ENCODE measurements around the gene VSIG10L.

VSIG10L gene

GRCh38 chr19:51365211-51365964, 23.4 kb upstream of the VSIG10L start:
- DNase-seq: no peak

- DNase-seq: no peak
Observed at GRCh38 chr19:51364200-51365106, 22.5 kb upstream of the VSIG10L start.

GRCh38 chr19:51361239-51361638, 19.3 kb upstream of the VSIG10L start:
- no peak for DNase-seq

- DNase-seq: no peak
Observed at GRCh38 chr19:51359294-51359693, 17.4 kb upstream of the VSIG10L start.

GRCh38 chr19:51357952-51358351, 16.0 kb upstream of the VSIG10L start:
- no peak for DNase-seq

- no peak for DNase-seq
Observed at GRCh38 chr19:51356159-51356801, 14.3 kb upstream of the VSIG10L start.

- DNase-seq: no peak
Observed at GRCh38 chr19:51354742-51355148, 12.8 kb upstream of the VSIG10L start.

GRCh38 chr19:51354103-51354741, 12.3 kb upstream of the VSIG10L start:
- DNase-seq: no peak

- no peak for DNase-seq
Observed at GRCh38 chr19:51352783-51353360, 10.9 kb upstream of the VSIG10L start.

- no peak for DNase-seq
Observed at GRCh38 chr19:51351266-51351990, 9.5 kb upstream of the VSIG10L start.

- no peak for DNase-seq
Observed at GRCh38 chr19:51347209-51347928, 5.4 kb upstream of the VSIG10L start.

- DNase-seq: no peak
Observed at GRCh38 chr19:51346742-51347141, 4.8 kb upstream of the VSIG10L start.

GRCh38 chr19:51345076-51345620, 3.2 kb upstream of the VSIG10L start:
- DNase-seq: no peak

GRCh38 chr19:51342631-51343569, 961 bp upstream of the VSIG10L start:
- no peak for DNase-seq

- DNase-seq: no peak
Observed at GRCh38 chr19:51341066-51341465, 873 bp downstream of the VSIG10L start.

- peak; percentile 86 for DNase-seq
Observed at GRCh38 chr19:51339687-51340656, 2.0 kb downstream of the VSIG10L start.

- DNase-seq: no peak
Observed at GRCh38 chr19:51339313-51339686, 2.6 kb downstream of the VSIG10L start.

GRCh38 chr19:51338563-51339312, 3.2 kb downstream of the VSIG10L start:
- peak; percentile 39 for DNase-seq

Measured in NCI-H1048 (cell line).